SK-N-SH (cell line): ENCODE measurements around the gene C1QTNF8. TPM values are rescaled to one million over a fixed set of nuclear protein-coding genes. Genes with fewer than 3 reads are reported as not detected.

ENCODE experiments used
- CTCF ChIA-PET: fragments of 300-600, 350-600 bp; formaldehyde crosslinking; extraction: SDS; loops from one replicate; lab custom pipeline; 2021; lab: Yijun Ruan, JAX
- POLR2A ChIA-PET: fragments of 350-600 bp; sonication (Branson Sonifier 250); formaldehyde crosslinking; extraction: SDS; loops from one replicate; lab custom pipeline; 2020; ENCODE audit warnings: antibody characterized with exemption, inconsistent platforms; lab: Yijun Ruan, JAX
- DNase-seq: peaks from one replicate; pipeline ENCODE4 v3.0.0; 2012
- H2AFZ ChIP-seq: fragments of 200-600 bp; sonication (generic); 2 replicates; pipeline ENCODE4 v1.8.1; 2016; ENCODE audit warnings: antibody characterized with exemption, mild to moderate bottlenecking, low read depth
- H3F3A ChIP-seq: fragments of 200-600 bp; sonication (generic); replicated peaks from 2 replicates; pipeline ENCODE3; 2016; ENCODE audit warnings: antibody characterized with exemption, mild to moderate bottlenecking; ENCODE audit not compliant: insufficient read depth
- H3K27ac ChIP-seq, 2 experiments: fragments of 200-500 bp in 1 of 2; fragments of 200-600 bp in 1 of 2; sonication (Bioruptor generic) in 1 of 2; sonication (generic), shearing (Covaris generic) in 1 of 2; 2 replicates each; pipeline versions ENCODE4 v1.5.1 to v1.6.1; 2014 to 2016; ENCODE audit warnings: low read depth in 2 of 2, inconsistent platforms in 1 of 2, low read length in 1 of 2, mild to moderate bottlenecking in 1 of 2, mixed read lengths in 1 of 2
- H3K27me3 ChIP-seq: fragments of 200-600 bp; sonication (generic), shearing (Covaris generic); 2 replicates; pipeline ENCODE4 v1.6.1; 2016; ENCODE audit warnings: mixed run types; ENCODE audit not compliant: insufficient read depth
- H3K36me3 ChIP-seq, 2 experiments: fragments of 200-500 bp in 1 of 2; fragments of 200-600 bp in 1 of 2; sonication (Bioruptor generic) in 1 of 2; sonication (generic) in 1 of 2; replicated peaks in 1 of 2; 2 replicates each; pipeline versions ENCODE3 to v1.5.1; 2014 to 2016; ENCODE audit warnings: low read length in 1 of 2, mild to moderate bottlenecking in 1 of 2; ENCODE audit not compliant: insufficient read depth in 2 of 2, control insufficient read depth in 1 of 2
- H3K4me1 ChIP-seq, 2 experiments: fragments of 200-500 bp in 1 of 2; fragments of 200-600 bp in 1 of 2; sonication (Bioruptor generic) in 1 of 2; sonication (generic), shearing (Covaris generic) in 1 of 2; 2 replicates each; pipeline versions ENCODE4 v1.5.1 to v1.6.1; 2014 to 2016; ENCODE audit warnings: low read depth in 1 of 2, low read length in 1 of 2, mixed run types in 1 of 2; ENCODE audit not compliant: insufficient read depth in 2 of 2, control insufficient read depth in 1 of 2
- H3K4me2 ChIP-seq: fragments of 200-600 bp; sonication (generic), shearing (Covaris generic); 2 replicates; pipeline ENCODE4 v1.6.1; 2017; ENCODE audit warnings: mixed run types
- H3K4me3 ChIP-seq, 2 experiments: fragments of 200-500 bp in 1 of 2; fragments of 200-600 bp in 1 of 2; sonication (Bioruptor generic) in 1 of 2; sonication (generic), shearing (Covaris generic) in 1 of 2; 2 replicates each; pipeline versions ENCODE4 v1.5.1 to v1.8.1; 2014 to 2016; ENCODE audit warnings: low read depth in 2 of 2, inconsistent platforms in 1 of 2, low read length in 1 of 2, mild to moderate bottlenecking in 1 of 2, mixed read lengths in 1 of 2, moderate library complexity in 1 of 2
- H3K79me2 ChIP-seq: fragments of 200-600 bp; sonication (generic); 2 replicates; pipeline ENCODE4 v1.8.1; 2017; ENCODE audit warnings: mild to moderate bottlenecking; ENCODE audit not compliant: insufficient read depth
- H3K9ac ChIP-seq: fragments of 200-600 bp; sonication (generic); 2 replicates; pipeline ENCODE4 v1.6.1; 2017; ENCODE audit warnings: mixed run types
- H3K9me2 ChIP-seq: fragments of 200-600 bp; sonication (generic); 2 replicates; pipeline ENCODE4 v1.6.1; 2017; ENCODE audit warnings: mixed run types
- H3K9me3 ChIP-seq: fragments of 200-600 bp; sonication (generic); 2 replicates; pipeline ENCODE4 v1.6.1; 2017; ENCODE audit warnings: mixed run types, mild to moderate bottlenecking, moderate library complexity
- H4K20me1 ChIP-seq: fragments of 200-600 bp; sonication (generic); 2 replicates; pipeline ENCODE4 v1.6.1; 2017; ENCODE audit warnings: mild to moderate bottlenecking, mixed run types; ENCODE audit not compliant: insufficient read depth
- CTCF ChIP-seq: fragments of 200-600 bp; sonication (generic); IDR thresholded peaks from 2 replicates; pipeline ENCODE4 v1.6.1; 2017; ENCODE audit warnings: antibody characterized with exemption, mild to moderate bottlenecking, moderate library complexity
- ELF1 ChIP-seq: IDR thresholded peaks from 2 replicates; pipeline ENCODE4 v1.4.0; 2012
- EP300 ChIP-seq, 2 experiments: IDR thresholded peaks; 2 replicates each; pipeline versions ENCODE4 v1.4.0 to v1.6.1; 2012; ENCODE audit warnings: borderline replicate concordance in 1 of 2, low read depth in 1 of 2, low read length in 1 of 2
- FOXM1 ChIP-seq: IDR thresholded peaks from 2 replicates; pipeline ENCODE4 v1.4.0; 2012; ENCODE audit warnings: low read depth, mild to moderate bottlenecking
- GABPA ChIP-seq: IDR thresholded peaks from 2 replicates; pipeline ENCODE4 v1.4.0; 2012; ENCODE audit warnings: low read depth, mild to moderate bottlenecking
- IRF3 ChIP-seq: fragments of 150-350 bp; IDR thresholded peaks from 2 replicates; pipeline ENCODE4 v1.6.1; 2016; ENCODE audit warnings: mild to moderate bottlenecking, low read depth, low read length
- MEF2A ChIP-seq: IDR thresholded peaks from 2 replicates; pipeline ENCODE4 v1.4.0; 2012; ENCODE audit warnings: low read depth, borderline replicate concordance
- MXI1 ChIP-seq: IDR thresholded peaks from 2 replicates; pipeline ENCODE4 v1.6.1; 2012; ENCODE audit warnings: mild to moderate bottlenecking, low read depth, low read length, improper control_type of control experiment
- NFIC ChIP-seq: IDR thresholded peaks from 2 replicates; pipeline ENCODE4 v1.4.0; 2012; ENCODE audit warnings: borderline replicate concordance
- POLR2AphosphoS5 ChIP-seq: IDR thresholded peaks from 2 replicates; pipeline ENCODE4 v1.6.1; 2012; ENCODE audit warnings: low read depth, low read length
- RAD21 ChIP-seq: IDR thresholded peaks from 2 replicates; pipeline ENCODE4 v1.6.1; 2012; ENCODE audit warnings: mild to moderate bottlenecking, low read length
- RCOR1 ChIP-seq: fragments of 150-350 bp; IDR thresholded peaks from 2 replicates; pipeline ENCODE4 v1.6.1; 2017; ENCODE audit warnings: antibody characterized with exemption, low read length
- RXRA ChIP-seq: IDR thresholded peaks from 2 replicates; pipeline ENCODE4 v1.4.0; 2012; ENCODE audit warnings: low read depth, mild to moderate bottlenecking, borderline replicate concordance
- USF1 ChIP-seq: IDR thresholded peaks from 2 replicates; pipeline ENCODE4 v1.4.0; 2012; ENCODE audit warnings: low read depth, borderline replicate concordance
- USF2 ChIP-seq: fragments of 150-350 bp; IDR thresholded peaks from 2 replicates; pipeline ENCODE4 v1.6.1; 2017; ENCODE audit warnings: antibody characterized with exemption, low read length, low read depth, borderline replicate concordance
- YY1 ChIP-seq: IDR thresholded peaks from 2 replicates; pipeline ENCODE4 v1.4.0; 2012; ENCODE audit warnings: low read depth, mild to moderate bottlenecking
- ZBTB33 ChIP-seq: IDR thresholded peaks from 2 replicates; pipeline ENCODE4 v1.4.0; 2012; ENCODE audit warnings: low read depth, borderline replicate concordance
- WGBS: methylation state at CpG from one replicate; pipeline ENCODE4 v1.1.6; 2017; ENCODE audit warnings: low lambda C conversion rate; 5-methylcytosine and 5-hydroxymethylcytosine counted together
- polyA plus RNA-seq, 3 experiments: library from polyadenylated mRNA; depleted of rRNA; stranded (reverse); fragments of >200 nt; gene quantifications; 2 replicates each; pipeline ENCODE4 v1.2.3, GENCODE V29; 2012

C1QTNF8 gene
- polyA plus RNA-seq, 1 of the 3 experiments (the other 2 are of a cell fraction): not detected

GRCh38 chr16:1054660-1055556, 41.1 kb downstream of the C1QTNF8 start (continued):
- no peak for TF ChIP-seq USF2
- peak; percentile 83 for TF ChIP-seq RAD21
- TF ChIP-seq MEF2A: no peak

- no peaks in the 10 kb centered on the region for H3K79me2 ChIP-seq
- peaks cover 22% of the 10 kb centered on the region for H3K27me3 ChIP-seq
- CTCF ChIA-PET: interaction anchor here (1.0 to 4.4 kb wide), 3 partner anchors 67 to 311 kb away, joined by 4 to 23 read pairs (median 5); partner anchors contain the start of gene CIAO3
- H4K20me1 ChIP-seq: no peaks in the 10 kb centered on the region
- no peaks in the 10 kb centered on the region for H3K36me3 ChIP-seq
- H3K9ac ChIP-seq: no peak overlapping the region
- no peaks in the 10 kb centered on the region for H3K9me3 ChIP-seq
- WGBS: 24% methylated on average over 8 of the region's 21 CpGs
- H3K9me2 ChIP-seq: no peaks in the 10 kb centered on the region
- no peak overlapping the region for H2AFZ ChIP-seq
- POLR2A ChIA-PET: no interaction called here
- no peak overlapping the region for H3K27ac ChIP-seq
- DNase-seq: no peak
- no peaks in the 10 kb centered on the region for H3F3A ChIP-seq
- no peak overlapping the region for H3K4me3 ChIP-seq
- no peak overlapping the region for H3K4me2 ChIP-seq
- TF ChIP-seq USF1 (no peak), ELF1 (no peak), GABPA (no peak), USF2 (no peak), YY1 (no peak), CTCF (no peak), POLR2AphosphoS5 (no peak), NFIC (no peak), FOXM1 (no peak), RCOR1 (no peak), EP300 (IDR thresholded peaks at IDR 0.05; ENCODE audit: borderline replicate concordance in 1 of 2, low read depth in 1 of 2, low read length in 1 of 2) (no peak), ZBTB33 (no peak), RXRA (no peak), MXI1 (no peak), IRF3 (no peak)
- no peaks in the 10 kb centered on the region; a peak in 1 of 4 replicates for H3K4me1 ChIP-seq
Measured at GRCh38 chr16:1053700-1054368, 42.2 kb downstream of the C1QTNF8 start.
